GM19240 (cell line): Measurements from ENCODE around the gene KCNF1.

ENCODE experiments used
- DNase-seq: peaks from one replicate; pipeline ENCODE4 v3.0.0; 2011; ENCODE audit warnings: low spot score; ENCODE audit not compliant: insufficient read length

KCNF1 gene, protein sequence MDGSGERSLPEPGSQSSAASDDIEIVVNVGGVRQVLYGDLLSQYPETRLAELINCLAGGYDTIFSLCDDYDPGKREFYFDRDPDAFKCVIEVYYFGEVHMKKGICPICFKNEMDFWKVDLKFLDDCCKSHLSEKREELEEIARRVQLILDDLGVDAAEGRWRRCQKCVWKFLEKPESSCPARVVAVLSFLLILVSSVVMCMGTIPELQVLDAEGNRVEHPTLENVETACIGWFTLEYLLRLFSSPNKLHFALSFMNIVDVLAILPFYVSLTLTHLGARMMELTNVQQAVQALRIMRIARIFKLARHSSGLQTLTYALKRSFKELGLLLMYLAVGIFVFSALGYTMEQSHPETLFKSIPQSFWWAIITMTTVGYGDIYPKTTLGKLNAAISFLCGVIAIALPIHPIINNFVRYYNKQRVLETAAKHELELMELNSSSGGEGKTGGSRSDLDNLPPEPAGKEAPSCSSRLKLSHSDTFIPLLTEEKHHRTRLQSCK

DNA sequence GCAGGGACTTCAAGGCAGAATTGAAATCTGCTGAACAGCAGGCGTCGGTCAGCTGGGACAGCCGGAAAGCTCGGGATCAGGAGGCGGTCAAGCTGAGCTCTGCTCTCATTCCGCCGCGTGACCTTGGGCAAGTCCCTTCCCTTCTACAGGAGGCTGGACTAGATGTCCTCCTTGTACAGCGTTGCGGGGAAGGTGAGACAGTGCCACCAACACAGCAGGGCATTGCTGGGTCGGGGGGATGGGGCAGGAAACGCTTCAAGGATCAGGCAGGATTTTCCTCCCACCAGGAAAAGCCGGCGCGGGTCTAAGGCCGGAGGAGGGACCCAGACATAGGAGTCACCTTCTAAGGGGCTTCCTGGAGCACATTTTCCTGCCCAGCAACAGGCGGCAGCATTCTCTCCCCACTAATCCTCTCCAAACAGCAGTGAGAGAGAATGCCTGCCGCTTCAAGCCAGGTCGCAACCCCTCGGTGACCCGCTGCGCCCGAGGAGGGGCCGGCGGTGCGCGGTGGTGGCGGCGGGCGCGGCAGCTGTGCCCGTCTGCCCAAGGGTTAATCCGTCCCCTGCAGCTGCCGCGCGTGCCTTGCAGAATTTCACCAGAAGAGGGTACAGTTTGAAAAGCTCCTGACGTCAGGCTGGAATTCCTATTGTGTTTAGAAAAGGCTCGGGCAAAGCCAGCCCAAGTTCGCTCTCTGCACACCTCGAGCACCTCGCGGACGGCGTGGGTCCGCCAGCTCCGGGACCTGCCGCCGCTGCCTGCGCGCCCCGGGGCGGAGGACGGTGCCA is at the start of gene KCNF1:
Gene KCNF1 (plus strand): TSS at position 644 of the 785 bp plus-strand sequence. CDS start 493 bp downstream, outside the sequence.
- no peak for DNase-seq

DNA sequence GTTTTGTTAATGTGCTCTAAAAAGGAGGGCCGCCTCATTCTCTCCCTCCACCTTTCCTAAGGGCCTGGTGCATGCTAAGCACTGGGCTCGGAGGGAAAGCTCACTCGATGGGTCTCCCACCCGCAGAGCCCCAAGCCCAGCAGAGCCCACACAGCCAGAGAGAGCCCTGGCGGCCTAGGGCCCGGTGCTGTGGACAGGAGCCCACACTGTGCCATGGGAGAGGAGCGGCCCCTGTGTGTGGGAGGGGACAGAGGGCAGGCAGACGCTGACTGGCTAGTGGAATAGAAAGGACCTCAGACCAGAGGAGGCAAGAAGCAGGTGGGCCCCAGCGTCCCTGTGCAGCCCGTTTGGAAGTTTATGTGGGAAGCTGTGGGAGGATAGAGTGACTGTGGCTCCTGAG is 49.4 kb upstream of the KCNF1 start:
- no peak for DNase-seq

DNA sequence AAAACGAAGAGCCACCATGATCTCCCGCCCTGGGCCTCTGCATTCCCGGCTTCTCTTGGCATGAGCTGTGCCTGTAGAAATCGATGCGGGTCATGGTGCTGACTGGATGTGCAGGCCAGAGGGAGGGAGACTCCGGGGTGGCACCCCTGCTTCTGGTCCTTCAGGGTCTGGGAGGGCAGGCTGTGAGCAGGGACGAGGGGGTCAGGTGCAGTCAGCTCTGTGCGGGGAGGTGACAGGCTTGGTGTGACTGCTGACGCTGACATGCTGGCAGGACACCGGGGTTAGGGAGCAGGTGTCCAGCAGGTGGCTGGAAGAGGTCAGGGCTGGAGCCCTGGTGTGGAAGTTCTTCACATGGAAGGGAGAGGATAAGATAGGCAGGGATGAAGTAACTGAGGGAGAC is 48.7 kb upstream of the KCNF1 start:
- DNase-seq = no peak

DNA sequence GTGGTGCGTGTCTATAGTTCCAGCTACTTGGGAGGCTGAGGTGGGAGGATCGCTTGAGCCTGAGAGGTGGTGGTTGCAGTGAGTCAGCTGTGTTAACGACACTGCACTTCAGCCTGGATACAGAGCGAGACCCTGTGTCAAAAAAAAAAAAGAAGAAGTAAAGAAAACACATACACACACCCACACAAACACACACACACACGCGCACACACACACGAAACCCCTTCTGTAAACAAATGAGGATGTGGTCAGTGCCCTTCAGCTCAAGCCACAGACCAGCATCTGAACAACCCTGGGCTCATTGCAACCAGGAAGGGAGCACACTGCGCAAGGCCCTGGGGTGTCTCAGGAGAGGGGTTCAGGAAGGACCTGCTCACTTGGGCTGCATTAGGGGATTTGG is 47.9 kb upstream of the KCNF1 start:
- DNase-seq = peak; percentile 36

GRCh38 chr2:10864251-10864650 is 47.5 kb upstream of the KCNF1 start:
- no peak for DNase-seq

DNA sequence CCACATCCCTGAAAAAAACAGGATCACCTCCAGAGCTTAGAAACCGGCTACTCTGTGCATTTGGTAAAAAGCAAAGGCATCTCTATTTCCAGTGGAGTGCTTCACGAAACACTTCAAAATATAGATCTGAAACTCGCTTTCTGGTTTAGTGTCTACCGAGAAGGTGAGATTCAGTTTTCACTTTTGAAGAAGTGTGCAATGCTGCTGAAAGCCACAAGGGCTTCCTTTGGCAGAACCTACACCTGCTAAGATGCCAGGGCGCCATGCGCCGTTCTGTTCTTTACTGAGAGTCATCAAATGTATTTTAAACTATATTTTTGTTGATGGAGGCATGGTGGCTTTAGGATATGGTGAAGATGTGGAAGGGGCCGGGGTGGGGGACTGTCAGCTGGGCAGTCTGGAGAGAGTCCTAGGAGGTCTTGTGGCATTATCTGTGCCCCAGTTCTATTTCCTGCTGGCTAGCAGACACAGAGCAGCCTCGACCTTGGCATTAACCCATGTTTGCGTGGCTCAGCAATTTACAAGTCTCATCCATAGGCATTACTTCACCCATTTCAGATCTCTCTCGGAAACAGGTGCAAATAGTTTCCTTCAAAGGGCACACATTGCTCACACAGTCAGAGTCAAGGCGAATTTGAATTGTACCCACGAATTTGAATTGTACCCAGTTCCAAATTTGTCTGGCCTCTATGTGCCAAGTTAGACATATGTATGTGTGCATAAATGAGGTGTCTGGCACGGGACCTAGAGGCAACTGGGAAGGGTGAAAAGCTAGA is 46.7 kb upstream of the KCNF1 start:
- peak; percentile 62 for DNase-seq

DNA sequence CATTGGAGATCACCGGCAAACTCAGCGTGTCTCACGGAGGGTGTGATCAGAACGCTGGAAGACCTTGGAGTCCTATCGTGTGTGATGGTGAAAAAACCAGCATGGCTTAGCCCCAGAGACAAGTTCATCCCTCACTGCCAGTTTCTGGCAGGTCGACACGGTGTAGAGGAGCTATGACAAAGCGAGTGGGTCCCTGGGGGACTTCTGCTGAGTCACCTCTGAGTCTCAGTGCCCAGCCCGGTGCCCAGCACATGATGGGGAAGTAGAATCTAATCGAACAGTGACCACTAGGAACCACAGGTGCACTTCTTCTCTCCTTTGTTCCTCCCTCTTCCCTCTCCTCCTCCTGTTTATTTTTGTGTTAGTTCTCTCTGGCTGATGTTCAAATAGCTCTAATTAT is 45.9 kb upstream of the KCNF1 start:
- no peak for DNase-seq

DNA sequence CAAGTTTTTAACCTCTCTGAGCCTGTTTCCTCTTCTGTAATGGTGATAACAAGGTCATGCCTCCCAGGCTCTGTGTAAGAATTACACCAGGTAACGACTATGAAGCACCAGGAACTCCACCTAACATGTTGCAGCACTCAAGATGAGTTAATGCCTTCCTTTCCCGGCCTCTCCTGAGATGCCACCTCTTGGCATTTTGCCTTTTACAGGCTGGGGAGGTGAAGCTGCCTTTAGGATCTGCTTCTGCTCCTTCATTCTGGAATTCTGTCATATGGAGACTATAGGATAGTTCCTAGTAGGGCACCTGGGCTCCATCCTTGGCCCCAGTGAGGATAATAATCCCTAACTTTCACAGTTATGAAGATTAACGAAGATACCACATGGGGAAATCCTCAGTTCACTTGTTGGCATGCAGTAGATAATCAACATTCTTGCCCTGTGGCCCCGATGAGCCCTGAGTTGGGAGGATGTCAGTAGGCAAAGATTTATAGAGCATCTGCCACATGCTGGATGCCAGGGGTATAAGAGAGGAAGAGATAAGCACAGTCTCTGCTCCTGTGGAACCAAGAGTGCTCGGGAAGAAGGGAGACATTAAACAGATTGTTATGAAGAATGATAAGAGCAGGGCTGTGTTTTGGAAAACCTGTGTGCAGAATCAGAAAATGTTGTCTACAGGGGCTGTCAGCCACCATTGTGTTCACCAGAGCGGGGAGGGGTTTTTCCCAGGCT is 43.9 kb upstream of the KCNF1 start:
- no peak for DNase-seq

DNA sequence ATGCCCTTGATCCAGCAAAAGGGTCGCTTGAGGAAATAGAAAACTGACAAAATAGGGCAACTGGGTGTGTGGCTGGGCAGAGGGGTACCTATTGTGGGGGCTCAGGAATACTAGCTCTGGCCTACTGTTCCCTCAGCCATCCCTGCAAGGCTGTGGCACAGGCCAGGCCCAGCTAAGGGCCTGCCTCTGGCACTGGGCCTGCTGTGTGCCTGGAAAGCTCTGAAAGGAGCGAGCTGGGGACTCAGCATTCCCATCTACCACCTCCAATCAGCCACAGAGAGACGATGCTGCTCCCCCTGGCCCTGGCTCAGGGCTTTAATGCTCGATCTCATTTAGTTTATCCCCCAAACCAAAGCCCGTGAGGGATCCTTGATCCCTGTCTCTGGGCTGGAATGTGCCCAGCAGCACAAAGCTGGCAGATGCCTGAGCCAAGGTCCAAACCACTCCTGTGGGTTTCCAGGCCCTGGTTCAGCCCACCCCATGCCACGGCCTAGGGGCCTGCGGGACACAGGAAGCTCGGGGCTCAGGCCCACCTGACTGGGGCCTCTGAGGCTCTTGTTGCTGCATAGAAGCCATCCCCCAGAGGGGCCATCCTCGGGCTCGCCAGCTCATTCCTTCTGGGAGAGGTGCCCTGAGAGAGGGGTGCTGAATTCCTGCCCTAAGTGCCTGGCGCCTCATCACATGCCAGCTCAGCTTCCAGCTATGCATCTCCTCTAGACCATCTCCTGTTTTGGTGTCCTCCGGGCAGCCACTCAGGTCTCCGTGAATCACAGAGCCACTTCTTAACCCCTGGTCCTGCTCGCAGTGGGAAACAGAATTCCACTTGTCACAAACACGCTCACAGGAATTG is 43.0 kb upstream of the KCNF1 start:
- no peak for DNase-seq

DNA sequence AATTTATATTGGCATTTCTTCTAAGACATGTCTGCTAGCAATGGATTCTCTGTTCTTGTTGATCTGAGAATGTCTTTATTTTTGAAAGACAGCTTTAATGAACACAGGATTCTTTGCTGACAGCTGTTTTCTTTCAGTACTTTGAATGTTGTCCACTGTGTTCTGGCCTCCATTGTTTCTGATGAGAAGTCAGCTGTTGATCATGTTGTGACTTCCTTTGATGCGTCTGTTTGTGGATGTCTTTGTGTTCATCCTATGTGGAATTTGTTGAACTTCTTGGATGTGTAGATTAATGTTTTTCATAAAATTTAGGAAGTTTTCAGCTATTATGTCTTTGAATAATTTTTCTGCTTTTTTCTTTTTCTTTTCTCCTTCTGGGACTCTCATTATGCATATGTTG is 39.8 kb upstream of the KCNF1 start:
- DNase-seq = no peak

GRCh38 chr2:10873171-10873570 is 38.6 kb upstream of the KCNF1 start:
- DNase-seq = no peak

- peak; percentile 27 for DNase-seq
Measured at GRCh38 chr2:10873790-10874437, 37.8 kb upstream of the KCNF1 start.

- no peak for DNase-seq
Measured at GRCh38 chr2:10875126-10875525, 36.6 kb upstream of the KCNF1 start.

- no peak for DNase-seq
Measured at GRCh38 chr2:10876394-10876793, 35.3 kb upstream of the KCNF1 start.

DNA sequence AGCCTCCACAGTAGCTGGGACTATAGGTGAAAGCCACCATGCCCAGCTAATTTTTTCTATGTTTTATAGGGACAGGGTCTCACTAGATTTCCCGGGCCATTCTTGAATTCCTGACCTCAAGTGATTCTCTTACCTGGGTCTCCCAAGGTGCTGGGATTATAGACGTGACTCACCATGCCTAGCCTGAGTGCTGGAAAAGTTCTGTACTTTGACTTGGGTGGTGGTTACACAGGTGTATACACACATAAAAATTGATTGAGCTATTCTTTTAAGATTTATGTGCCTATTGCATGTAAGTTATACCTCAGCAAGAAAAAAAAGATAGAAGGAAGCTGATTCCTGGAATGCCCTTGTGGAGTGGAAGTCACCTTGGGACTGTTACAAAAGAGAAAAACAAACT is 34.8 kb upstream of the KCNF1 start:
- DNase-seq = no peak

DNA sequence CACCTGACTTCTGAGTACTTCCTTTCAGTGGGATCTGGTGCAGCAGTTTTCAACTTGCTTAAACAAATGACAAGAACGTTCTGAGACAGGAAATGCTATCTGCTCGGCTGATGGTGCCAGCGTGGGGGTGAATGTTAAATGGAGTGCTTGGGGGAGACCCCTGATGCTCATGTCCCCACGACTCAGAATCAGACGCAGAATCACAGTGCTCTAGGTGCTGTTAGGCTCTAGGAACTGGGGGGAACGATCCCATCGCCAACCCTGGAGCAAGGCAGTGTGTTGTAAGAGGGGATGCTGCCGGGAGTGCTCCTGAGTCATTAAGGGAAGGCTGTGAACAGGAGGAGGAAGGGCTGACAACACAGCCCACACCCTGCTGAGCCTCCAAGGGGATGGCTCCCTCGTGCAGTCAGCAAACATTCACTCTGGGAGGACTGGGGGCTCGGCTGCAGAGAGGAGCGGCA is 34.1 kb upstream of the KCNF1 start:
- no peak for DNase-seq

- no peak for DNase-seq
Measured at GRCh38 chr2:10878268-10878915, 33.3 kb upstream of the KCNF1 start.

GRCh38 chr2:10879159-10879558 is 32.6 kb upstream of the KCNF1 start:
- DNase-seq = no peak
